PC-3 (cell line): ENCODE data around the gene MAML3.

ENCODE experiments used
- CTCF ChIP-seq: fragments of 300-600 bp; sonication (generic); conservative IDR thresholded peaks from 2 replicates; pipeline ENCODE4 v1.5.1; 2017; ENCODE audit warnings: antibody characterized with exemption, low read depth, mild to moderate bottlenecking, low read length
- EZH2 ChIP-seq: fragments of 300-600 bp; sonication (generic); IDR thresholded peaks from one replicate; pipeline ENCODE4 v1.6.1; 2017; ENCODE audit warnings: antibody characterized with exemption, mild to moderate bottlenecking, low read length; ENCODE audit not compliant: unreplicated experiment

- peak; percentile 51; the same call in 1 of the 2 replicates for TF ChIP-seq CTCF
- no peak for TF ChIP-seq EZH2
Measured at GRCh38 chr4:139704915-139705485, 449.0 kb downstream of the MAML3 start.
